HG02610 (cell line): ENCODE results near the gene RAD21L1.

Experiments used
- ATAC-seq: cut with Tn5 transposase; IDR thresholded peaks from one replicate; pipeline ENCODE4 v1.9.1; 2021; ENCODE audit warnings: mild to moderate bottlenecking, moderate library complexity; ENCODE audit not compliant: unreplicated experiment

Gene RAD21L1

GRCh38 chr20:1225783-1226654, at the start of gene RAD21L1:
Gene RAD21L1 (plus strand): TSS chr20:1226044. CDS start chr20:1228454, 2,410 bp downstream.
- ATAC-seq, result no peak

GRCh38 chr20:1177680-1178079, 48.2 kb upstream of the RAD21L1 start:
- no peak for ATAC-seq

GRCh38 chr20:1178103-1178502, 47.7 kb upstream of the RAD21L1 start:
- no peak for ATAC-seq

- no peak for ATAC-seq
Measured at GRCh38 chr20:1178623-1179022, 47.2 kb upstream of the RAD21L1 start.

GRCh38 chr20:1180949-1181348, 44.9 kb upstream of the RAD21L1 start:
- no peak for ATAC-seq

GRCh38 chr20:1182106-1182505, 43.7 kb upstream of the RAD21L1 start:
- no peak for ATAC-seq

- ATAC-seq, result no peak
Measured at GRCh38 chr20:1183153-1183552, 42.7 kb upstream of the RAD21L1 start.

- no peak for ATAC-seq
Measured at GRCh38 chr20:1184260-1184637, 41.6 kb upstream of the RAD21L1 start.

- ATAC-seq, result no peak
Measured at GRCh38 chr20:1184638-1185315, 41.1 kb upstream of the RAD21L1 start, which contains the start of gene TMEM74B. Gene TMEM74B (minus strand): TSS chr20:1184981. CDS start chr20:1183801, 1,180 bp downstream.

- ATAC-seq, result no peak
Measured at GRCh38 chr20:1185316-1185741, 40.5 kb upstream of the RAD21L1 start.

- no peak for ATAC-seq
Measured at GRCh38 chr20:1185790-1186334, 40.0 kb upstream of the RAD21L1 start.

GRCh38 chr20:1186367-1186991, 39.4 kb upstream of the RAD21L1 start:
- ATAC-seq, result no peak

- ATAC-seq, result no peak
Measured at GRCh38 chr20:1187605-1188171, 38.2 kb upstream of the RAD21L1 start.

- no peak for ATAC-seq
Measured at GRCh38 chr20:1188347-1188746, 37.5 kb upstream of the RAD21L1 start.

- no peak for ATAC-seq
Measured at GRCh38 chr20:1189827-1190226, 36.0 kb upstream of the RAD21L1 start.

- ATAC-seq, result no peak
Measured at GRCh38 chr20:1190847-1191246, 35.0 kb upstream of the RAD21L1 start.

GRCh38 chr20:1191299-1191698, 34.5 kb upstream of the RAD21L1 start:
- ATAC-seq, result no peak

- no peak for ATAC-seq
Measured at GRCh38 chr20:1195226-1195625, 30.6 kb upstream of the RAD21L1 start.

- ATAC-seq, result no peak
Measured at GRCh38 chr20:1196634-1197033, 29.2 kb upstream of the RAD21L1 start.

GRCh38 chr20:1197801-1198200, 28.0 kb upstream of the RAD21L1 start:
- no peak for ATAC-seq

- no peak for ATAC-seq
Measured at GRCh38 chr20:1198751-1199150, 27.1 kb upstream of the RAD21L1 start.
